H9 (cell line): ENCODE data around the gene ANAPC2. TPM values are rescaled to one million over a fixed set of nuclear protein-coding genes. Genes with fewer than 3 reads are reported as not detected.

Source experiments
- DNase-seq: peaks from one replicate; pipeline ENCODE4 v3.0.0-alpha.2; 2017
- H2AFZ ChIP-seq: one replicate; pipeline ENCODE4 v1.6.1; 2013; ENCODE audit warnings: mild to moderate bottlenecking, low read length, control low read depth, moderate library complexity
- H2AK5ac ChIP-seq: 2 replicates; pipeline ENCODE4 v1.6.1; 2013; ENCODE audit warnings: low read length, control low read depth, mixed read lengths; ENCODE audit not compliant: insufficient read length
- H2BK120ac ChIP-seq: one replicate; pipeline ENCODE4 v1.6.1; 2013; ENCODE audit warnings: low read depth, mild to moderate bottlenecking, low read length, control low read depth, inconsistent platforms; ENCODE audit not compliant: poor library complexity, severe bottlenecking
- H2BK12ac ChIP-seq: 2 replicates; pipeline ENCODE4 v1.6.1; 2013; ENCODE audit warnings: low read length, control low read depth, mixed read lengths, low read depth; ENCODE audit not compliant: insufficient read length
- H2BK15ac ChIP-seq: 2 replicates; pipeline ENCODE4 v1.6.1; 2013; ENCODE audit warnings: low read depth, low read length, control low read depth
- H2BK20ac ChIP-seq: one replicate; pipeline ENCODE4 v1.6.1; 2013; ENCODE audit warnings: low read depth, mild to moderate bottlenecking, low read length, control low read depth, inconsistent platforms; ENCODE audit not compliant: poor library complexity, severe bottlenecking
- H2BK5ac ChIP-seq: 2 replicates; pipeline ENCODE4 v1.6.1; 2013; ENCODE audit warnings: low read length, control low read depth, mixed read lengths; ENCODE audit not compliant: insufficient read length
- H3K14ac ChIP-seq: 2 replicates; pipeline ENCODE4 v1.6.1; 2013; ENCODE audit warnings: low read length, control low read depth; ENCODE audit not compliant: insufficient read depth
- H3K18ac ChIP-seq: 2 replicates; pipeline ENCODE4 v1.6.1; 2013; ENCODE audit warnings: low read depth, mild to moderate bottlenecking, mixed read lengths, low read length, control low read depth; ENCODE audit not compliant: insufficient read length
- H3K23ac ChIP-seq: 2 replicates; pipeline ENCODE4 v1.6.1; 2013; ENCODE audit warnings: low read length, control low read depth, mixed read lengths, low read depth; ENCODE audit not compliant: insufficient read length
- H3K23me2 ChIP-seq: 2 replicates; pipeline ENCODE4 v1.6.1; 2013; ENCODE audit warnings: low read depth, mild to moderate bottlenecking, mixed read lengths, low read length, control low read depth; ENCODE audit not compliant: insufficient read length, poor library complexity, severe bottlenecking
- H3K27ac ChIP-seq: 2 replicates; pipeline ENCODE4 v1.5.1; 2013; ENCODE audit warnings: low read length, control low read depth, mixed read lengths, low read depth; ENCODE audit not compliant: insufficient read length
- H3K27me3 ChIP-seq: 2 replicates; pipeline ENCODE4 v1.6.1; 2013; ENCODE audit warnings: low read length, control low read depth, inconsistent platforms; ENCODE audit not compliant: insufficient read depth
- H3K4ac ChIP-seq: 2 replicates; pipeline ENCODE4 v1.6.1; 2013; ENCODE audit warnings: low read depth, mild to moderate bottlenecking, control low read depth, inconsistent platforms, low read length, moderate library complexity
- H3K4me1 ChIP-seq: 2 replicates; pipeline ENCODE4 v1.6.1; 2013; ENCODE audit warnings: low read length, control low read depth, inconsistent platforms; ENCODE audit not compliant: insufficient read depth
- H3K4me2 ChIP-seq: 2 replicates; pipeline ENCODE4 v1.6.1; 2013; ENCODE audit warnings: low read length, control low read depth, mixed read lengths; ENCODE audit not compliant: insufficient read length, insufficient read depth
- H3K56ac ChIP-seq: 2 replicates; pipeline ENCODE4 v1.6.1; 2013; ENCODE audit warnings: low read depth, mild to moderate bottlenecking, mixed read lengths, low read length, control low read depth; ENCODE audit not compliant: insufficient read length
- H3K79me1 ChIP-seq: 2 replicates; pipeline ENCODE4 v1.6.1; 2013; ENCODE audit warnings: low read depth, mild to moderate bottlenecking, moderate library complexity, low read length, control low read depth, inconsistent platforms; ENCODE audit not compliant: insufficient read depth, poor library complexity, severe bottlenecking
- H3K79me2 ChIP-seq: 2 replicates; pipeline ENCODE4 v1.6.1; 2013; ENCODE audit warnings: low read length, control low read depth, inconsistent platforms; ENCODE audit not compliant: insufficient read depth
- H3K9ac ChIP-seq: 2 replicates; pipeline ENCODE4 v1.6.1; 2013; ENCODE audit warnings: low read length, control low read depth, mixed read lengths; ENCODE audit not compliant: insufficient read length; ENCODE audit errors: extremely low read depth
- H3K9me3 ChIP-seq: one replicate; pipeline ENCODE4 v1.6.1; 2013; ENCODE audit warnings: low read depth, low read length, inconsistent platforms; ENCODE audit not compliant: control insufficient read depth
- H3T11ph ChIP-seq: one replicate; pipeline ENCODE4 v1.6.1; 2013; ENCODE audit warnings: mild to moderate bottlenecking, low read length, control low read depth, inconsistent platforms
- H4K20me1 ChIP-seq: one replicate; pipeline ENCODE4 v1.6.1; 2013; ENCODE audit not compliant: control insufficient read depth, insufficient read length, insufficient read depth
- H4K5ac ChIP-seq: 2 replicates; pipeline ENCODE4 v1.6.1; 2013; ENCODE audit warnings: low read depth, mild to moderate bottlenecking, mixed read lengths, low read length, control low read depth; ENCODE audit not compliant: insufficient read length
- H4K8ac ChIP-seq: replicated peaks from 2 replicates; pipeline ENCODE4 v1.6.1; 2013; ENCODE audit warnings: low read length, control low read depth, mixed read lengths, low read depth; ENCODE audit not compliant: insufficient read length
- H4K91ac ChIP-seq: 2 replicates; pipeline ENCODE4 v1.6.1; 2013; ENCODE audit warnings: low read depth, mild to moderate bottlenecking, moderate library complexity, mixed read lengths, low read length, control low read depth; ENCODE audit not compliant: insufficient read length
- H3K27ac Mint-ChIP-seq, 3 experiments: 2 replicates in 2 of 3; 3 replicates in 1 of 3; pipeline ENCODE4 v1.8.0; 2020 to 2021; ENCODE audit warnings: mixed read lengths in 3 of 3, mild to moderate bottlenecking in 1 of 3, moderate library complexity in 1 of 3
- H3K27me3 Mint-ChIP-seq: 2 replicates; pipeline ENCODE4 v1.8.0; 2021; ENCODE audit warnings: low read depth, mild to moderate bottlenecking, moderate library complexity, mixed read lengths
- H3K36me3 Mint-ChIP-seq, 3 experiments: 2 replicates in 2 of 3; 3 replicates in 1 of 3; pipeline ENCODE4 v1.8.0; 2020 to 2021; ENCODE audit warnings: low read depth in 3 of 3, mixed read lengths in 3 of 3; ENCODE audit not compliant: insufficient read depth in 1 of 3
- H3K4me1 Mint-ChIP-seq, 2 experiments: 2 replicates each; pipeline ENCODE4 v1.8.0; 2020; ENCODE audit warnings: mixed read lengths in 2 of 2
- H3K4me3 Mint-ChIP-seq, 2 experiments: 2 replicates in 1 of 2; 3 replicates in 1 of 2; pipeline ENCODE4 v1.8.0; 2020 to 2021; ENCODE audit warnings: mild to moderate bottlenecking in 2 of 2, mixed read lengths in 2 of 2, moderate library complexity in 1 of 2
- H3K9me3 Mint-ChIP-seq, 2 experiments: 2 replicates in 1 of 2; 3 replicates in 1 of 2; pipeline ENCODE4 v1.8.0; 2020; ENCODE audit warnings: mild to moderate bottlenecking in 2 of 2, mixed read lengths in 2 of 2, moderate library complexity in 1 of 2
- WGBS: extraction: QIAGEN DNeasy Blood & Tissue Kit; methylation state at CpG from one replicate; pipeline ENCODE4 v1.1.7; 2013; ENCODE audit warnings: missing lambda C conversion rate, low lambda C conversion rate, mixed read lengths; ENCODE audit not compliant: insufficient read length; ENCODE audit errors: extremely low coverage; 5-methylcytosine and 5-hydroxymethylcytosine counted together
- total RNA-seq: library from RNA; stranded (reverse); gene quantifications from 2 replicates; pipeline ENCODE4 v1.2.1, GENCODE V29; 2021
- TF ChIP-seq, protein P1 (sequence below): fragments of 200-600 bp; sonication (generic); conservative IDR thresholded peaks from 3 replicates; pipeline ENCODE4 v1.8.0; 2021; ENCODE audit warnings: antibody characterized with exemption, mild to moderate bottlenecking

Gene ANAPC2
- total RNA-seq, 1 experiment from 2014 or later = 54.8 TPM

DNA sequence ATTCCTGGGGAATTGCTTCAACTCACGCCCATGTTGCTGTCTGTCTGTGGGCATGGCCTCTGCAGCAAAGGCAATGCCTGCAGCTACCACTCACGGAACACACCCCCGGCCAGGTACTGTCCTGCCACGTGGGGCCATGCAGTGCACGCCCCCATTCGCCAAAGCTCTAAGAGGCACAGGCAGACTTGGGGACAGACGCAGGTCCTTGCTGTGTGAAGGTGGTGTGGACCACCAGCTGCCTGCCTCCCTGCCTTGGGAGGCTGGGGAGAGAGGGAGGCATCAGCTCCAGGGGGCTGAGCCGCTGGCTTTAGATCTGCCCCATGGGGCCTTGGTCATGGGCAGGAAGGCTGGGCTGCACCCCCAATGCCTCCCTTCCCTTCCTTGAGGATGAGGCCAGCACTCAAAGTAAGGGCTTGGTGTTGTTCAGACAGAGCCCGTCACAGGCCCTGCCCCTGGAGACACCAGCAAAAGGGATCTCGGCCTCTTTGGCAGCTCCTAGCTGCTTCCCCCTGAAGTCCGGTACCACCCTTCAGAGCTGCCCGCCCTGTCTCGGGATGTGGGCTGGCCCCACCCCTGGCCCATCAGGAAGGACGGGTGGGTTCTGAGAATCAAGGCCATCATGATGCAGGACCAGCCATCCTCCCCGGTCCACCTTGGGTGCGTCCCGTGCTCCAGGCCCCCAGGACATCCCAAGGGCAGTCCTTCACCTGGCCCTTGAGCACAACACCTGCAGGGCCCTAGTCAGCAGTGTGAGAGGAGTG, 47.1 kb downstream of the ANAPC2 start:
- DNase-seq = no peak
- H3K4ac ChIP-seq = no peak overlapping the region
- H3K79me1 ChIP-seq = no peaks in the 10 kb centered on the region
- peaks cover 86% of the 10 kb centered on the region for H3K27me3 Mint-ChIP-seq
- no peak overlapping the region for H4K5ac ChIP-seq
- H2BK120ac ChIP-seq = no peak overlapping the region
- H3K56ac ChIP-seq = no peak overlapping the region
- H3K23me2 ChIP-seq = no peaks in the 10 kb centered on the region
- peaks cover 2% of the 10 kb centered on the region for H4K20me1 ChIP-seq
- H3K27ac ChIP-seq = no peak overlapping the region
- peaks cover 29% of the 10 kb centered on the region; the same call in 1 of the 2 replicates for H3K27me3 ChIP-seq
- H3K14ac ChIP-seq = no peak overlapping the region; the same call in 1 of the 2 replicates
- peaks cover 0 to 12% of the 10 kb centered on the region in 2 experiments; a peak in 2 of 4 replicates for H3K4me1 Mint-ChIP-seq
- H3K36me3 Mint-ChIP-seq = no peaks in the 10 kb centered on the region
- no peaks in the 10 kb centered on the region; a peak in 1 of 5 replicates for H3K9me3 Mint-ChIP-seq
- no peak overlapping the region for H2BK20ac ChIP-seq
- H3K4me1 ChIP-seq = no peaks in the 10 kb centered on the region
- no peak overlapping the region for H3K18ac ChIP-seq
- no peak overlapping the region for H3K9ac ChIP-seq
- H3T11ph ChIP-seq = no peak overlapping the region
- H3K4me2 ChIP-seq = no peak overlapping the region
- H2BK5ac ChIP-seq = no peak overlapping the region
- TF ChIP-seq, protein P1, sequence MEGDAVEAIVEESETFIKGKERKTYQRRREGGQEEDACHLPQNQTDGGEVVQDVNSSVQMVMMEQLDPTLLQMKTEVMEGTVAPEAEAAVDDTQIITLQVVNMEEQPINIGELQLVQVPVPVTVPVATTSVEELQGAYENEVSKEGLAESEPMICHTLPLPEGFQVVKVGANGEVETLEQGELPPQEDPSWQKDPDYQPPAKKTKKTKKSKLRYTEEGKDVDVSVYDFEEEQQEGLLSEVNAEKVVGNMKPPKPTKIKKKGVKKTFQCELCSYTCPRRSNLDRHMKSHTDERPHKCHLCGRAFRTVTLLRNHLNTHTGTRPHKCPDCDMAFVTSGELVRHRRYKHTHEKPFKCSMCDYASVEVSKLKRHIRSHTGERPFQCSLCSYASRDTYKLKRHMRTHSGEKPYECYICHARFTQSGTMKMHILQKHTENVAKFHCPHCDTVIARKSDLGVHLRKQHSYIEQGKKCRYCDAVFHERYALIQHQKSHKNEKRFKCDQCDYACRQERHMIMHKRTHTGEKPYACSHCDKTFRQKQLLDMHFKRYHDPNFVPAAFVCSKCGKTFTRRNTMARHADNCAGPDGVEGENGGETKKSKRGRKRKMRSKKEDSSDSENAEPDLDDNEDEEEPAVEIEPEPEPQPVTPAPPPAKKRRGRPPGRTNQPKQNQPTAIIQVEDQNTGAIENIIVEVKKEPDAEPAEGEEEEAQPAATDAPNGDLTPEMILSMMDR = no peak
- no peak overlapping the region for H4K91ac ChIP-seq
- no peak overlapping the region for H2BK12ac ChIP-seq
- no peak overlapping the region for H4K8ac ChIP-seq
- H3K27ac Mint-ChIP-seq = no peak overlapping the region
- no peak overlapping the region for H2AK5ac ChIP-seq
- no peaks in the 10 kb centered on the region for H3K79me2 ChIP-seq
- H2AFZ ChIP-seq = no peak overlapping the region
- no CpG with 5 or more reads among the region's 17 CpGs for WGBS
- H3K4me3 Mint-ChIP-seq = no peak overlapping the region
- no peak overlapping the region for H3K23ac ChIP-seq
- H2BK15ac ChIP-seq = no peak overlapping the region
- H3K9me3 ChIP-seq = no peaks in the 10 kb centered on the region
